DMS 273 (cell line): Measurements from ENCODE around the gene FRMD8.
A peak's percentile ranks its signal among the peaks of the same experiment; 100 is the strongest.

Source experiments
- DNase-seq: peaks from one replicate; lab custom pipeline; 2025; ENCODE audit not compliant: unreplicated experiment; lab: John Stamatoyannopoulos, UW

FRMD8 gene

DNA sequence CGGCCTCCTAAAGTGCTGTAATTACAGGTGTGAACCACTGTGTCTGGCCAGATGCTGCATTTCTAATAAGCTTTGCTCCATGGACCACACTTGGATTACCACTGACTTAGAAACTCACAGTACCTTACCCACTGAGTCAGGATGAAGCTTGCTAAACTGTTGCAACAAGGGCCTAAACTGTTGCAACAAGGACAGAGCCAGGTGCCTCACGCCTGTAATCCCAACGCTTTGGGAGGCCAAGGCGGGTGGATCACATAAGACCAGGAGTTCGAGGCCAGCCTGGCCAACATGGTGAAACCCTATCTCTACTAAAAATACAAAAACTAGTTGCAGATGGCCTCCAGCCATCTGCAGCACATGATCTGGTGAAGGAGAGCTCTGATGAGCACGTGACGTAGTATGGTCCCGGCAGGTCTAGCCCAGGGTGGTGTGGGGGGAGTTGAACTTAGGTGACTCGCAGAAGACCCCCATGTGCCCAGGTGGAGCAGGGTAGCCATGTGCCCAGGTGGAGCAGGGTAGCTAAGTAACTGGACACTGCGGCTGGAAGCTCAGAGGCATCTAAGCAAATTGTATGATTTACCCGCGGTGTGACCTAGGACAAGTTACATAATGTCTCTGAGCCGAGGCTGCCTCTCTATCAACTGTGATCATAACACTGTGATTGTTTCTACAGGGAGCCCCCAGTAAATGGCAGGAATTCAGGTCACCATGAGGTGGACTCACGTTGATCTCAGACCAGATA lies 12.4 kb upstream of the FRMD8 start:
- no peak for DNase-seq

DNA sequence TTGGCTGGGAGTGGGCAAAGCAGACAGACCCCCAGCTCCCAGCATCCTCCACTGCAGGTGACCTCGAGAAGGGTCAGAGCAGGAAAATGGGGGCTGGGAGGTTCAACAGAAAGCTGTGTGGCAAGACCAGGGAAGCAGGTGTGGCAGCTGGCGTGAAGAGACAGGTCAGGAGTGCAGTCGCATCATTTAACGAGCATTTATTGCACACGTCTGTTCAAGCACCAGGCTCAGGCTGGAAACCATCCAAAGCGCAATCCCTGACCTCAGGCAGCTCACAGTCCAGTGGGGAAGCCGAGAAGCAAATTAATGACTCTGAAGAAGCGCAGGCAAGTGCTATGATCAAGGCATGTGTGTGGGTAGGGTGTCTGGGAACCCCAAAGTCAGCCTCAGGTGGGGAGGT lies 11.4 kb upstream of the FRMD8 start:
- DNase-seq = peak; percentile 24

DNA sequence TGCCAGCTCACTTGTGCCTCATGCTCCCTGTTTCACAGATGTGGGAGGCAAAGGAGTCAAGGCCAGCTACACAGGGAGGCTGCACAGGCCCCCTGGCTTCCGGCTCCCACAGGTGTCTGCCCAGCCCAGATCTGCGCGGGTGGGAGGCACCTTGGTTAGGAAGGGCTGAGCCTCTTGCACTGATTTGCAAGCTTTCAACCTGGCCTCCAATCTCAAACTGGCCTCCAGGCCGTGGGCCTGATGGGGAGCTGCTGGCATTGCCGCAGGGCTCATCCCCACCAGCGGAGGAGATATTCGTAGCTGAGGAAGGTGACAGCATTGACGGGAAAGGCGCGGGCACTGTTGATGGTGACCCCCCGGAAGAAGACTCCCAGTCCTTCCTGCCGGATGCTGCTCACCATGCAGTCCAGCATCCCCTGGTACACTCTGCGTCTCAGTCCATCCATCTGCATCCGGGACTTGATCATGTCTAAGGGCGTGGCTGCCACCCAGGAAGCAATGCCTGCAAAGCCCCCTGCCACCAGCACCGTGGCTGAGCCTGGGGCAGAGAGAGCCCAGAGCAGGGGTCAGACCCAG lies 10.2 kb upstream of the FRMD8 start:
- DNase-seq = no peak

DNA sequence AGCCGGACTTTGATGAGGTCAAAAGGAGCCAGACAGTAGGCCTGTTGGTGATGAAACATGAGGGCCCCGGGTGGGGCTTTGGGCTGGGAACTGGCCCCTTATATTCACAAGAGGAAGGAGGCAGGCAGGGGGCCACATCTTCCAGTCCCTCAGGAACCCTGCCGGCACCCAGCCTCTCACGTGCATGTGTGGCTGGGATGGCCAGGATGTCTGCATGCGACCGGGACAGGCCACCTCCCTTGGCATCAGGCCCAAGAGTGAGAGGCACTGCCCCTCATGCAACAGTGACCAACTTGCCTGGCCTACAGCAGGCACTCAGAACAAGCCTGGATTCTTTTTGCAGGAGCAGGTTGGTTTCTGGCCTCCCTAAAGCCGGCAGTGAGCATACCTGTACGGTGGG lies 9.4 kb upstream of the FRMD8 start:
- no peak for DNase-seq

DNA sequence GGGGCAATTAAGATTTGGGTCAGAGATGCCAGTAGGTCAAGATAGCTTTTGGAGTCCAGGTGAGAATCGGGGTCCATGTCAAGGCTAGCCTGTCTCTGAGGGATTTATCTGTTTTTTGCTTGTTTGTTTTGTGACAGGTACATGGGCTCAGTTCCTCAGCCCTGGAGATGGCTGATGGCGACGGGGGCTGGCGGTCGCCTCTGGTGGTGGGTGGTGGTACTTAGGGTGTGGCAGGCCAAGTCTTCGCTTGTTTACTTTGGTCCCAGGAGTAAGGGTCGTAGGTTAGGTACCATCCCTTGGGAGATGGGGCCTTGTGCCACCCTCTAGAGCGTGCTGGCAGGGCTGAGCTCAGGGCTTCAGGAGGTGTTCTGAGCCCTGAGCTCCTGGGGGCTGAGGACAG lies 8.7 kb upstream of the FRMD8 start:
- no peak for DNase-seq

DNA sequence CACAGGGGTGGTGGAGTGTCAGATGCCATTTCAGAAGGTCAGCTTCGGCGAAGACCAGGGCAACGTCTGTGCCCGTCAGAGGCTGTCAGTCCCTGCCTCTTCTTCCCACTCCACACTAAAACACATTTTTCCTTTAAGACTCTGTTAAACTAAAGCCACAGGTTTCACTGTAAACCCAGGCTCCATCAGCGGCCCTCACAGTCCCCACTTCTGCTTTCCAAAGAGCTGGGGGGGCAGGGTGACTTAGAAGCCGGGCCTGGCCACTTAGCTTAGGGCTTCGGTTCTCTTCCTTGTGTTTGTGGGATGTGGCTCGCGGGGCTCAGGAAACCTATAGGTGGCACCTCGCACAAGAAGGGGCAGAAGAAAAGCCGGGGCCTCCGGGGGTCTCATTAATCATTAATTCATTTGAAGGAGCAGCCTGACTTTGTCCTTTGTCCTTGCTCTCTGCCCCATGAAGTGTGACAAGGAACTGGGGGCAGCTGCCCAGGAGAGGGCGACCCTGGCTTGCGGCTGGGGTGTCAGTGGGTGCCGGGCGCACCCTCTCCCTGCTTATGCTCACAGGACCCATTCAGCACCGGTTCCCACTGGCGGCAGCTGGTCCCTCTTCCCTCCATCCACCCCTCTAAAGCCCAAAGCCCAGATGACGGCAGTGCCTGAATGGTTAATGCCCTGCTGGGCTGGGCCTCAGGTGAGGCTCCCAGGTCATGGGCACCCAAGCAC lies 8.1 kb upstream of the FRMD8 start:
- no peak for DNase-seq

DNA sequence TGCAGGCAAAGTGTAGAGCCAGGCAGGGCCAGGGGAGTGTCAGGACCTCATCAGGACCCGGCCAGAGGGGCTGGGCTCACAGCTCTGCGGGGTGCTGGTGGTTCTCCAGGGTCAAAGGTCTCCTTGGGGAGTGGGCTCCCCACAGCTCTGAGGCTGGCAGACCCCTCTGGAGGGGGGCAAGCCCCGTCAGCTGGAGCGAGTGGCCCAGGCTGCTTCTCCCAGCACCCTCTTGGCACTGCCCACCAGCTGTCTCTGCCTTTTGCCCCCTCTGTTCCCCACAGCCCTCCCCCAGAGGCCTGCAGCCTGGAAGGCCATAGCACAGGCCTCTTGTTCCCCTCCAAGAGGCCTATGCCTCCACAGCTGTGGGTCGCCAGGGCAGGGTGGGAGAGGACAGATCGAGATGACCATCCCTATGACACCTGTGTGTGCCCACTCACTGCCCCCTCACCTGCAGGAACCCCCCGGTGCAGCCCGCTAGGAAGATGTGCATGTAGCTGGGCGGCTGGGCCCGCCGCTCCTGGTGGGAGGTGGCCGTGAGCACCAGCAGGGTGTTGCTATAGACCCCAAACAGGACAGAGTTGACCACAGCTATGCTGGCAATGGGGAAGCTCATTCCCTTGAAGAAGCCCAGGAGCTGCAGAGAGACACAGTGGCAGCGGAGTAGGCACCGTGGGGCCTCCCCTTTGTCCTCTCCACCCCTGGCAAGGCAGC lies 7.4 kb upstream of the FRMD8 start:
- no peak for DNase-seq

DNA sequence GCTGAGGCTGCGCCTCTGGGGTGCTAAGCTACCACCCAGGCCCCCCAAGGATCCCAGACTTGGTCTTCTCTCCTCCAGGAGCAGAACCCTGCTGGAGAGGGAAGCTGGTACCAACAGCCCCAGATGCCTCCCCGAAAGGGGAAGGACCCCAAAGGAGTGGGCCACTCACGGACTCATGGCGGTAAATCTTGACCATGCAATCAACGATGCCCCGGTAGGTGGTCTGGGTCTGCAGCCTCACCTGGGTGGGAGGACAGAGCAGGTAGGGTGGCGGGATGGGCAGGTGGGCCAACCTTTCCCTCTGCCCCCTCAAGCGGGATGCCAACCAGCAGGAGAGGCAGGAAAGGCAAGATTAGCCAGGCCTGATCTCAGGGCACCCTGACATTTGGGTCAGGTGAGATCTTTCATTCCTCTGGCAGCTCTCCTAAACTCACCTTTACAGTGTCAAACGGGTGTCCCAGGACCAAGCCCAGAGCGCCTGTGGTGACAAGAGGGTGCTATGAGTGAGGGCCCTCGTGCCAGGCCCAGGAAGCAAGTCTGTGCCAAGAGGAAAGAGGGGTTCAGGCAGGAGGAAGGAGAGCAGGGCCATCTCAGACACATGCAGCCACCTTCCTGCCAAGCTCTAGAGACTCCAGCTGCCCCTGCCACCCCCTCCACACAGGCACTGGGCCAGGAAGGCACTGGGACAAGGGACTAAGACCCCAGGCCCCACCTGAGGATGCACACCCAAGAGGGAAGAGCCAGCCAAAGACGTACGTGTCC lies 6.6 kb upstream of the FRMD8 start:
- no peak for DNase-seq

DNA sequence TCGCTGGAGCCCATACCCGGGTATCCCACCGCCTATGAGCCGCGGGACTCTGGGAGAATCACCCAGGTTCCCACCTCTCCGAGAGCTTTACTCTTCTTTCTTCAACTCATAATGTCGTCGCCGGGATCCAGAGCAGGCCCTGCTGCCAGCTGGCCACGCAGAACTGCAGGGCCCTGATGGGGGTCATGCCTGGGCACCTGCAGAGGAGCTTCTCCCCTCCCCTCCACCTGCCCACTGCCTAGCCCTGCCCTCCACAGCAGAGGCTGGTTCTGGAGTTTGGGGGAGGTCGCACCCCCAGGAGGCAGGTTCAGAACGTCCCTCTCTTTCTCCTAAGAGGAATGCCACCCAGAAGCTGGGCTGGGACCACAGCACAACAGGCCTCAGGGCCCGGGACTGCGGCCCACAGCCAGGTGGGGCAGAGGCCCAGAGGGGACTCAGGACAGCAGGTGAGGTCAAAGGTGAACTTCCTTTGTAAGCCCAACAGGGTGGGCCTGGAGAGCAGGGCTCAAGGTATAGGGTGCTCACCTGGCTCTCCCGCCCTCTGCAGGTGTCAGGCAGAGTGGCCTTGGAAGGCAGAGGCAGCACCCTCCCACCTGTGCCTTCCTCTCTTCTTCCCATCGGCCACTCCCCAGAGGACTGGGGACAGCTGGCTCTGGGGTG lies 5.8 kb upstream of the FRMD8 start:
- no peak for DNase-seq

DNA sequence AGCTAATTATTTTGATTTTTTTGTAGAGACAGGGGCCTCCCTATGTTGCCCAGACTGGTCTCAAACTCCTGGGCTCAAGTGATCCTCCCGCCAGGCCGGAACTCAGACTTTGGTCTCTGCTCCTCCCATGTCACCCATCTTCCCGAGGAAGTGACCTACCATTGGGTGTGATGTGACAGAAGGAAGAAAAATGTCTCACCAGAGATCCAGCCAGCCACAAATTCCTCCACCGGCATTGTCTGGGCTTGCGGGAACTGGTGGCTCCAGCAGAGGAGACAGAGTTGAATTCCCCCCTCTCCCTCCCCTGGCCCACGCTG lies 4.8 kb upstream of the FRMD8 start:
- DNase-seq = no peak

DNA sequence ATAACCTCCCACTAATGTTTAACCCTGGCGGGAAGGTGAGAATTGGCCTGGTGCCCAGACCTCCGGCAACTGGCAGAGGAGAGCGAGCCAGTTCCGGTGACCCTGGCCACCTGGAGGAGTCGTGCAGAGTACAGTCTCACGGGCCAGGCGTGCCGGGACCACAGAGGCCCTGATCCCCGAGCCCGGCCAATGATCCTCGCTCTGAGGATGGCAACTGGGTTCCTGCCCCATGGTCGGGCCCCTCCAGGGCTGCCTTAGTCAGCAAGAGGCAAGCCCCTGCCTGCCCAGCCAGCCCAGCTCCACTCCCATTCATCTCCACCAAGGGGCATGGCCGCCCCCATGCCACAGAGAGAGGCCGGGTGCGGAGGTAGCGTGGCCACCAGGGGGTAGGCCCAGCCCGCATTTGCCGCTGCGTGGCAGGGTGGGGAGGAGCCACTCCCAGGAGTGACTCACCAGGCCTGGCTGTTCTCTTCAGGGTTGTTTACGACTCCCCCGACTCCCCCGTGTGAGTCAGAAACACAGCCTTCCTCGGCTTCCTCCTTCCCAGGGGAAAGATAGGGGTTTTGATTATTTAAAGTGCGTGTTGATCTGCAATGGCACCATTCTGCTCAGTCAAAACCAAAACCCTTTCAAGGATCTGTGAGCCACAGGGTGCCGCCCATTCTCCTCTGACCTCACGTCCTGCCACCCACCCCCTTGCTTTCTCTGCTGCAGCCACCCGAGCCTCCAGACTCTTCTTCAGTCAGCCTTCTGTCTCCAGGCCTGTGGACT lies 4.2 kb upstream of the FRMD8 start, which contains the start of gene SLC25A45:
TSS of gene SLC25A45 (minus strand) at position 614 of the 771 bp plus-strand sequence. CDS start 695 bp downstream, outside the sequence.
- DNase-seq = peak; percentile 96

DNA sequence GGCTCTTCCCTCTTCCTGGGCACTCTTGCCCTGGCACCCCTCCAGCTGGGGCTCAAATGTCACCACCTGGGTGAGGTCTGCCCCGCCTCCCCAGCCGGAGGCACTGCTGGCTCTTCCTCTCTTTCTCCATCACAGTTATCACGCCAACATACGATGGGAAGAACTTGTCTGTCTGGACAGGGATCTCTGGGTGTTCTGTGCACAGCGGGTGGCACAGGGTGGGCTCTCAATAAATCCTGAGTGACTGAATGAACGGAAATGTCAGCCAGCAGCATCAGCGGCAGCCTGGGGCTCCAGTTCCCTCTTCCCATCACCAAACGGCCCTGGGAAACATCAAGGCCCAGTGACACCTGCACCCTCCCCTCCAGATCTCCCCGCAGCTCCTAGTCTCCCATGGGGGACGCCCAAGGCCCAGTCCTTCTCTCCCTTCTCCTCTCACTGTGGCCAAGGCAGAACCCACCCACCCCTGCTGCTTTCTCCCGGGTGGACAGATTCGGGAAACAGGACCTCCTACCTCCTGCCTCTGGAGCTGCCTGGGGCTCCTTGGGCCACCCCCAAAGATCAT lies 3.6 kb upstream of the FRMD8 start:
- no peak for DNase-seq

DNA sequence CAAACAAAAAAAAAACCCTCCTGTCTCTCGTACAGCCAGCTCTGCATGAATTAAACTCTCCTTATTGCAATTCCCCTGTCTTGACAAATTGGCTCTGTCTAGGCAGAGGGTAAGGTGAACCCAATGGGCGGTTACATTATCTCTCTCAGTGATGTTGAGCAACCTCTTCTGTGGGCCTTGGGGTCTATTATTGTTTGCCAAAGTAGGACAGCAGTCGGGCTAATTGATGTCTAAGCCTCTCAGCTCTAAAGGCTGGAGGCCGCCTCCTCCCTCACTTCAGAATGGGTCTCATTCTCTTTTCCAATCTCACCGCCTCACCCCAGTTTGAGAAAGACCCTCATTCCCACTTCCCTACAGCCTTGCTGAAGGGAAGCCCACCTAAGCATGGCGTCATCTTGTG lies 2.7 kb upstream of the FRMD8 start:
- DNase-seq = no peak

DNA sequence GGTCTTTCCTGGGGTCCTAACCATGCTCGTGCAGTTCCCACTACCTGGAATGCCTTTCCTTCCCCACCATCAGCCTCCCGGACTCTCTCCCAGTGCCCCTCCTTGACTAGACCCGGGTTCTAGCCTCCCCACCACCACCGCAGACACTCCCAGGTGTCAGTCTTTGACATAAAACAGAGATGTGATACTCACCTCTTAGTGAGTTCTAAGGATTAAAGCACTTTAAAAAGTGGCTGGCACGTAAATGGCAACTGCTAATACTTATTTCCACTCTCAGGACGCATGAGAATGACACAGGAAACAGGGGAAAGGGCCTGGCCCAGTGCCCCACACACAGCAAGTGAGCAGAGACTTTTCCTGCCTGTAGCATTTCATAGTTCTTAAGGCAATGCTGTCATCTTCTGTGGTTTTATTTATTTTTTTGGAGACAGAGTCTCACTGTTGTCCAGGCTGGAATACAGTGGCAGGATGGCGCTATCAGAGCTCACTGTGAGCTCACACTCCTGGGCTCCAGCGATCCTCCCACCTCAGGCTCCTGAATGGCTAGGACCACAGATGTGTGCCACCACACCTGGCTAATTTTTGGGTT lies 2.0 kb upstream of the FRMD8 start:
- DNase-seq = no peak

DNA sequence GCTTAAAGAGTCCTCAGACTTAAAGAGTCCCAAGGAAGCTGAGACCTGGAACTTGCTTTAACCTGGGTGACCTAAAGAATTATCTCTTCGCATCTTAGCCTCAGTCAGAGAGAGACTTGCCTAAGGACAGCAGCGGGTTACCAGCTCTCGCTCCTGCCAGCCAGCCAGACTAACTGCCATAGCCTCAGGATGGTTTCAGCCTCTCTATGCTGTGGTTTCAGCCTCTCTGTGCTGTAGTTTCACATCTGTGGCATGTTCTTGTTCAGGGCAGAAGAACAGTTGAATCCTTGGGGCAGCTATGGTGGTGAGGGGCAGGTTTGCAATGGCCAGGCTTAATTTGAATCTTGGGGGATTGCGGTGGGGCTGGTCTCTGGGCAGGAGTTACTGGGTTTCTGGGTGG lies 2.3 kb downstream of the FRMD8 start:
- no peak for DNase-seq

DNA sequence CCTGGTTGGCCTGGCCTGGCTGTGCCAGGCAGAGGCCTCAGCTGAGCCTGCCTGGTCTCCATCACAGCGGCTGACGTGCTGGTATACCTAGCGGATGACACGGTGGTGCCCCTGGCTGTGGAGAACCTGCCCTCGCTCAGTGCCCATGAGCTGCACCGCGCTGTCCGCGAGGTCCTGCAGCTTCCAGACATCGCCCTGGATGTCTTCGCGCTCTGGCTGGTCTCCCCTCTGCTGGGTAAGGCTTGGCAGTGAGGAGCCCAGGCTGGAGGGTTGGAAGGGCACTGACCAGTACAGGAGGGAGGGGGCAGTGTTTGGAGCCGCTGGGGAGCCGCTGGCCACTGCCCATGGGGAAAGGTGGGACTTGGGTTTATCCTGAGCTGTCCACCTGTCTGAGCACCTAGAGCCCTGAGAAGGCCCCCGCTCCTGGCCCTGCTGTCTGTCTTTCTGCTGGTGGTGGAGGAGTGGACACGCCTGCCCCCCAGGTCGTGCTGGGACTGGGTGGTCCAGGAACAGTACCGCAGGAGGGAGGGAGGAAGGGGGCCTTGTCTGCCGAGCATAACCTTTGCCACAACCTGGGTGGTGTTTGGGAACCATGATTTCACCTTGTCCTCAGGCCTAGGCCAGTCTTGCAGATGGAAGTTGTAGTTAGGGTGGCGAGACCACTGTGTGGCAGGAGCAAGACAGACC lies 3.0 kb downstream of the FRMD8 start:
- no peak for DNase-seq

DNA sequence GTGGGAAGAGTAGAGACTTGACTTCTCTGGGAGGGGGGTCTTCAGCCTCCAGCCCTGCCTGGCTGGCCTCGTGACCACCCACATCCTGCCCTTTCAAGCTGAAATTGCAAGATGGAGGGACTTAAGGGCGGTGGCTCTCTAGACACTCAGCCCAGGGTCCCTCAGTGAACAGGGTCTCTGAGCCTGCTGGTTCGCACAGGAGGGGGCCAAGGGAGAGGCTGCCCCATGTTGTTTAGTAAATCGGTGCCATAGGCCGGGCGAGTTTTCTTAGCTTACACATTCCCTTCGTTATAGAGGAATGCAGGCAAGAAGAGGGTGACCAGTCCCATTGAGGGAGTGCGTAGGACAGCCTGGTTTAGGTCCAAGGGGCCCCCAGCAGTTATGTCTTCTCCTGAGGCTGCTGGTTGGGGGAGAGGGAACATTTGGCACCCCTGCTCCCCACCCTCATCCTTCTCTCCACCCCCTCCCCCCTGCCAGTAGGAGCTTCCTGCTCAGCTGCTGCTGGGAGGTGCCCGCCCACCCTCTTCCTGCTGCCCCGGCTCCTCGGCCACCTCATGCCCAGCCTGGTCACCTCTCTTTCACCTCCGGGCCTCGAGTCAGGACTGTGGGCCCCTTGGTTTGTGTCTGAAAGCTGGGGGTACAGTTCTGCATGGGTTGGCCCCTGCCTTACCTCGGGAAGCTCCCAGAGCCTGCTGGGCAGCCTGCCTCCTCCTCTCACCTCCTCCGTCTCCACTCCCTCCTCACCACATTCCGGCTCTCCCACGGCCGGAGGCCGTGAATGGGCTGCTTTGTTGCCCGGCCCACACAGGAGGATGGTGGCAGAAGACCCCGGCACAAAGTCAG lies 3.9 kb downstream of the FRMD8 start:
- DNase-seq = no peak

DNA sequence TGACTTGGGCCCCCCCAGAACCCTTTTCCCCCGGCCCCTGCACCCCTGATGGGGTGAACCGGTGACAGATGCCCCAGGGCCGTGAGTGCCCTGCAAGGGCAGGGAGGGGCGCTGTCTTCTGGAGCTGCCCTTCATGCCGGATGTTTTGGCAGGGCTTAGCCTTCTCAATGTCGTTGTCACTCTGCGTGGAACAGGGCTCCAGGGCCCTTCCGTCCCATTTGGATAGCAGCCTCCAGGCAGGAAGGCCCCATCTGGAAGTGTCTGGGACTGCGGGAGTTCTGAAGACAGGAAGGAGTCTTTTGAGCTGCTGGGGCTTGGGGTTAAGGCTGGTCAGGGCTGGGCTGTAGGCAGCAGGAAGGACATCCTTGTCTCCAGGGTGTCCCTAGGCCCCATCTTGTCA lies 4.6 kb downstream of the FRMD8 start:
- DNase-seq = no peak
